ENCODE data around the gene TRIM41.

DNA sequence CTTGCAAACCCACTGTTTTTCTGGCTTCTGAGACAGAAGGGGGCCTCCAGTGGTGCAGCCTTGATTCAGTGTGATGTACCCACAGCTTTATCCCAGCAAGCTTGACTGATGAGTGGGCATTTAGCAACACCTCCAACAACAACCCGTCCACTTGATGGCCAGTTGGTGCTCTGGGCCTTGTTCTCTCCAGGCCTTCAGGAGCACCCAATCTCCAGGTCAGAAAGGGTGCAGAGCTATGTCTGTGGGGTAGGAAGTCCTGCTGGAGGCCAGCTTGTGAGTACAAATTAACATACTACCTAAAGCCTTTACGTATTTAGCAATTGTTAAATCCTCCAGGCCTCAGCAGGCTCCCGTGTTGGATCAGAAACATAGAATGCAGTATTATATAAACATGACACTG lies 48.0 kb downstream of the TRIM41 start:
- TF ChIP-seq, protein P1, sequence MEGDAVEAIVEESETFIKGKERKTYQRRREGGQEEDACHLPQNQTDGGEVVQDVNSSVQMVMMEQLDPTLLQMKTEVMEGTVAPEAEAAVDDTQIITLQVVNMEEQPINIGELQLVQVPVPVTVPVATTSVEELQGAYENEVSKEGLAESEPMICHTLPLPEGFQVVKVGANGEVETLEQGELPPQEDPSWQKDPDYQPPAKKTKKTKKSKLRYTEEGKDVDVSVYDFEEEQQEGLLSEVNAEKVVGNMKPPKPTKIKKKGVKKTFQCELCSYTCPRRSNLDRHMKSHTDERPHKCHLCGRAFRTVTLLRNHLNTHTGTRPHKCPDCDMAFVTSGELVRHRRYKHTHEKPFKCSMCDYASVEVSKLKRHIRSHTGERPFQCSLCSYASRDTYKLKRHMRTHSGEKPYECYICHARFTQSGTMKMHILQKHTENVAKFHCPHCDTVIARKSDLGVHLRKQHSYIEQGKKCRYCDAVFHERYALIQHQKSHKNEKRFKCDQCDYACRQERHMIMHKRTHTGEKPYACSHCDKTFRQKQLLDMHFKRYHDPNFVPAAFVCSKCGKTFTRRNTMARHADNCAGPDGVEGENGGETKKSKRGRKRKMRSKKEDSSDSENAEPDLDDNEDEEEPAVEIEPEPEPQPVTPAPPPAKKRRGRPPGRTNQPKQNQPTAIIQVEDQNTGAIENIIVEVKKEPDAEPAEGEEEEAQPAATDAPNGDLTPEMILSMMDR (IDR thresholded peaks at IDR 0.05), result no peak
- no peak for TF ChIP-seq POLR2A (IDR thresholded peaks at IDR 0.05)

Data from body of pancreas (tissue), 4 donors.